ENCODE results near the gene GSK3B.
"Not testable (repeated sequence)": the region's sequence is repeated elsewhere in the genome, so short reads cannot be mapped to it uniquely, and the experiment has no call there.

The GSK3B gene

GRCh38 chr3:120004008-120004498 is 90.2 kb downstream of the GSK3B start:
- DNase-seq: peak; percentile 13 to 53 (median 37)

- no peak for DNase-seq
Measured at GRCh38 chr3:119998166-119998565, 96.1 kb downstream of the GSK3B start.

GRCh38 chr3:119990888-119991287 is 103.4 kb downstream of the GSK3B start:
- peak in 2 of 4 experiments; percentile 24 to 28 for DNase-seq

- peak in 1 of 4 experiments; percentile 24 for DNase-seq
Measured at GRCh38 chr3:119989981-119990655, 104.1 kb downstream of the GSK3B start.

GRCh38 chr3:119986812-119987211 is 107.4 kb downstream of the GSK3B start:
- DNase-seq: not testable (repeated sequence)

GRCh38 chr3:119981386-119981785 is 112.9 kb downstream of the GSK3B start:
- DNase-seq: no peak

- no peak for DNase-seq
Measured at GRCh38 chr3:119978554-119979208, 115.6 kb downstream of the GSK3B start.

GRCh38 chr3:119977353-119977752 is 116.9 kb downstream of the GSK3B start:
- DNase-seq: no peak

GRCh38 chr3:119976214-119976613 is 118.0 kb downstream of the GSK3B start:
- no peak for DNase-seq

- no peak for DNase-seq
Measured at GRCh38 chr3:119974656-119975055, 119.6 kb downstream of the GSK3B start.

GRCh38 chr3:119973018-119973646 is 121.1 kb downstream of the GSK3B start:
- no peak for DNase-seq

GRCh38 chr3:119969759-119970158 is 124.5 kb downstream of the GSK3B start:
- DNase-seq: no peak

GRCh38 chr3:119967353-119968006 is 126.8 kb downstream of the GSK3B start:
- no peak for DNase-seq

- no peak for DNase-seq
Measured at GRCh38 chr3:119965692-119966091, 128.6 kb downstream of the GSK3B start.

GRCh38 chr3:119964294-119964693 is 130.0 kb downstream of the GSK3B start:
- DNase-seq: no peak

- DNase-seq: peak in 1 of 4 experiments; percentile 8
Measured at GRCh38 chr3:119955972-119956371, 138.3 kb downstream of the GSK3B start.

- DNase-seq: no peak
Measured at GRCh38 chr3:119950666-119951325, 143.5 kb downstream of the GSK3B start.

- no peak for DNase-seq
Measured at GRCh38 chr3:119945291-119945690, 149.0 kb downstream of the GSK3B start.

GRCh38 chr3:119944091-119944490 is 150.2 kb downstream of the GSK3B start:
- DNase-seq: no peak

GRCh38 chr3:119939077-119939476 is 155.2 kb downstream of the GSK3B start:
- no peak for DNase-seq

- no peak for DNase-seq
Measured at GRCh38 chr3:119937229-119937628, 157.0 kb downstream of the GSK3B start.

- no peak for DNase-seq
Measured at GRCh38 chr3:119934249-119934648, 160.0 kb downstream of the GSK3B start.

- no peak for DNase-seq
Measured at GRCh38 chr3:119933207-119933606, 161.0 kb downstream of the GSK3B start.
